ENCODE results near the gene DUSP5. TPM values are rescaled to one million over a fixed set of nuclear protein-coding genes. Genes with fewer than 3 reads are reported as not detected.

Gene DUSP5
- total RNA-seq, 1 donor from 2014 or later: 0.34 TPM

DNA sequence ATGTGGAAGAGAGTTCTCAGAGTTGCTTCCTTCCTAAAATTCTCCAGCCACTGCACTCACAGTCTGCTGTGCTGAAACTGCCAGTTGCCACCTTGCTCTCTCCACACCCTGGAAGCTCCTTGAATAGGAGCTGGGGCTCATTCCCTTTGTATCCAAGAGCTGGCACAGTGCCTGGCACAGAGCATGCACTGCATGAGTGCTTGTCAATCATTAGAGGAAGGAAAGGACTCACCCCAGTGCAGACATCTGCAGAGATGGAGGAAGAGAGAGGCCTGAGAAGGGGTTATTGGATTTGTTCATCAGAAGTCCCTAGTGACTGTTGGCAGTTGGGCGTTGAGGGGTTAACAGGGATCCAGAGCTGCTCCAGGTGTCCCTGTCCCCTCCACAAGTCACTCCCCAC lies 41.7 kb upstream of the DUSP5 start:
- Histone ChIP-seq H3K27ac (no peak overlapping the region), H3K4me3 (no peak overlapping the region), H3K27me3 (no peaks in the 10 kb centered on the region), H4K20me1 (ENCODE audit: low read depth) (no peaks in the 10 kb centered on the region), H3F3A (ENCODE audit: low read depth) (no peaks in the 10 kb centered on the region), H3K9ac (no peak overlapping the region), H3K36me3 (no peaks in the 10 kb centered on the region), H3K4me1 (no peaks in the 10 kb centered on the region), H3K4me2 (no peak overlapping the region), H3K9me3 (ENCODE audit: low read depth) (no peaks in the 10 kb centered on the region), H3K79me2 (ENCODE audit: low read depth) (no peaks in the 10 kb centered on the region), H2AFZ (replicated peaks) (no peak overlapping the region)
- H3K9me3 Mint-ChIP-seq: no peaks in the 10 kb centered on the region
- H3K36me3 Mint-ChIP-seq: no peaks in the 10 kb centered on the region
- no peak overlapping the region for H3K4me3 Mint-ChIP-seq
- TF ChIP-seq EZH2phosphoT487 (IDR thresholded peaks at IDR 0.05) (no peak), EZH2 (IDR thresholded peaks at IDR 0.05) (no peak)
- TF ChIP-seq, protein P1, sequence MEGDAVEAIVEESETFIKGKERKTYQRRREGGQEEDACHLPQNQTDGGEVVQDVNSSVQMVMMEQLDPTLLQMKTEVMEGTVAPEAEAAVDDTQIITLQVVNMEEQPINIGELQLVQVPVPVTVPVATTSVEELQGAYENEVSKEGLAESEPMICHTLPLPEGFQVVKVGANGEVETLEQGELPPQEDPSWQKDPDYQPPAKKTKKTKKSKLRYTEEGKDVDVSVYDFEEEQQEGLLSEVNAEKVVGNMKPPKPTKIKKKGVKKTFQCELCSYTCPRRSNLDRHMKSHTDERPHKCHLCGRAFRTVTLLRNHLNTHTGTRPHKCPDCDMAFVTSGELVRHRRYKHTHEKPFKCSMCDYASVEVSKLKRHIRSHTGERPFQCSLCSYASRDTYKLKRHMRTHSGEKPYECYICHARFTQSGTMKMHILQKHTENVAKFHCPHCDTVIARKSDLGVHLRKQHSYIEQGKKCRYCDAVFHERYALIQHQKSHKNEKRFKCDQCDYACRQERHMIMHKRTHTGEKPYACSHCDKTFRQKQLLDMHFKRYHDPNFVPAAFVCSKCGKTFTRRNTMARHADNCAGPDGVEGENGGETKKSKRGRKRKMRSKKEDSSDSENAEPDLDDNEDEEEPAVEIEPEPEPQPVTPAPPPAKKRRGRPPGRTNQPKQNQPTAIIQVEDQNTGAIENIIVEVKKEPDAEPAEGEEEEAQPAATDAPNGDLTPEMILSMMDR (IDR thresholded peaks at IDR 0.05): no peak
- no peak for DNase-seq (ENCODE audit: low spot score)
- H3K4me1 Mint-ChIP-seq: peaks cover 14% of the 10 kb centered on the region
- H3K27me3 Mint-ChIP-seq (ENCODE audit: insufficient read depth, low read depth): peaks cover 3% of the 10 kb centered on the region
- no peak overlapping the region for H3K27ac Mint-ChIP-seq

DNA sequence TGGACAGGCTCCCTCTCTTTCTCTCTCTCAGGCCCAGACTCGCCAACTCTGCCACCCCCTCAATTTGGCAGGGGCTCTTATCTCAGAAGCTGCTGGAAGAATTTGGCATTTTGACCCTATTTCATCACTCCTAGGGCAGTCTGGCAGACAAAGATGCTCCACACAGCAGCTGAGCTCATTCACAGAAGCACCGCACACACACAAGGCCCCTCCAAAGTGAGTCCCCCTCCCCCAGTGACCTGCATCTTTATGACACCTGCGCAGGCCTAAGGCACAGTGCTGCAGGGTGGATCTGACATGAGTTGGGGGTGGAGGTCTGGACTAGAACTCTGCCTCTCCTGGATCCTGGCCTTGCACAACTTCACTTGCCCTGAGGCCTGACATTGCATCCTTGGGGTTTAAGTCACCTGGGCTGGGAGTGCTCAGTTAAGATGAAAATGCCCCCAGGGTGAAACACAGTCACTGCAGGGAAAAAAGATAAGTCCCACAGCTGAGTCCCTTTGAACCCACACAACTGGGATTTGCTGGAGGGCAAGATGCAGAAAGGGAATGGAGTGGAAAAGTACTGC lies 41.1 kb upstream of the DUSP5 start:
- Histone ChIP-seq H3K79me2 (ENCODE audit: low read depth) (no peaks in the 10 kb centered on the region), H3F3A (ENCODE audit: low read depth) (no peaks in the 10 kb centered on the region), H4K20me1 (ENCODE audit: low read depth) (no peaks in the 10 kb centered on the region), H3K27me3 (no peaks in the 10 kb centered on the region), H3K4me1 (no peaks in the 10 kb centered on the region), H2AFZ (replicated peaks) (no peak overlapping the region), H3K4me3 (no peak overlapping the region), H3K36me3 (no peaks in the 10 kb centered on the region), H3K4me2 (no peak overlapping the region), H3K9me3 (ENCODE audit: low read depth) (no peaks in the 10 kb centered on the region), H3K27ac (no peak overlapping the region), H3K9ac (no peak overlapping the region)
- Mint-ChIP-seq H3K9me3 (no peaks in the 10 kb centered on the region), H3K27me3 (ENCODE audit: insufficient read depth, low read depth) (peaks cover 3% of the 10 kb centered on the region), H3K4me1 (peaks cover 16% of the 10 kb centered on the region), H3K36me3 (no peaks in the 10 kb centered on the region), H3K4me3 (no peak overlapping the region), H3K27ac (no peak overlapping the region)
- DNase-seq (ENCODE audit: low spot score): no peak
- TF ChIP-seq EZH2 (IDR thresholded peaks at IDR 0.05) (no peak), EZH2phosphoT487 (IDR thresholded peaks at IDR 0.05) (no peak)

DNA sequence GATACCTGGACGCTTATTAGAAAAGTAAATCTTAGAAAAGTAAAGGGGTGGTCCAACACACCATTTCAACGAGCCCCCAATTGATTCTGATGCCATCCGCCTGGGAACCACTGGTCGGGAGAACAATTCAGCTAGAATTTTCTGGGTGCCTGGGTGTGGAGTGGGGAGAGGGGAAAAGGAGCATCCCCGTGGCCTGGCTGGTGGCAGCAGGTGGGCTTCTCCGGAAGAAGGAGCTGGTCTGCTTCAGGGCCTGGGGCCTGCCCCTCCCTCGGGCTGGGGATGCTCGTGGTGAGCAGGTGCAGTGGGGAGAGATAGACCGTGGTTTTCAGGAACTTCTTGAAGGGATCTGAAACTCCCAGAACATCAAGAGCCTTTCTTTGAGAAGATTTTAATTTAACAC lies 39.9 kb upstream of the DUSP5 start:
- no peaks in the 10 kb centered on the region for H3K27me3 ChIP-seq
- H2AFZ ChIP-seq (replicated peaks): no peak overlapping the region
- H3K4me1 ChIP-seq: no peaks in the 10 kb centered on the region
- H3F3A ChIP-seq (ENCODE audit: low read depth): no peaks in the 10 kb centered on the region
- H3K4me3 Mint-ChIP-seq: no peak overlapping the region
- no peak for TF ChIP-seq EZH2phosphoT487 (IDR thresholded peaks at IDR 0.05)
- TF ChIP-seq EZH2 (IDR thresholded peaks at IDR 0.05): no peak
- TF ChIP-seq, protein P1 (IDR thresholded peaks at IDR 0.05): no peak
- no peak for DNase-seq (ENCODE audit: low spot score)
- no peaks in the 10 kb centered on the region for H3K79me2 ChIP-seq (ENCODE audit: low read depth)
- no peaks in the 10 kb centered on the region for H3K36me3 Mint-ChIP-seq
- H3K27ac ChIP-seq: no peak overlapping the region
- no peaks in the 10 kb centered on the region for H3K36me3 ChIP-seq
- no peaks in the 10 kb centered on the region for H3K9me3 Mint-ChIP-seq
- no peaks in the 10 kb centered on the region for H3K9me3 ChIP-seq (ENCODE audit: low read depth)
- peaks cover 28% of the 10 kb centered on the region for H3K4me1 Mint-ChIP-seq
- no peak overlapping the region for H3K4me3 ChIP-seq
- H3K27ac Mint-ChIP-seq: no peak overlapping the region
- H3K27me3 Mint-ChIP-seq (ENCODE audit: insufficient read depth, low read depth): peaks cover 12% of the 10 kb centered on the region
- no peak overlapping the region for H3K9ac ChIP-seq
- no peak overlapping the region for H3K4me2 ChIP-seq
- no peaks in the 10 kb centered on the region for H4K20me1 ChIP-seq (ENCODE audit: low read depth)

DNA sequence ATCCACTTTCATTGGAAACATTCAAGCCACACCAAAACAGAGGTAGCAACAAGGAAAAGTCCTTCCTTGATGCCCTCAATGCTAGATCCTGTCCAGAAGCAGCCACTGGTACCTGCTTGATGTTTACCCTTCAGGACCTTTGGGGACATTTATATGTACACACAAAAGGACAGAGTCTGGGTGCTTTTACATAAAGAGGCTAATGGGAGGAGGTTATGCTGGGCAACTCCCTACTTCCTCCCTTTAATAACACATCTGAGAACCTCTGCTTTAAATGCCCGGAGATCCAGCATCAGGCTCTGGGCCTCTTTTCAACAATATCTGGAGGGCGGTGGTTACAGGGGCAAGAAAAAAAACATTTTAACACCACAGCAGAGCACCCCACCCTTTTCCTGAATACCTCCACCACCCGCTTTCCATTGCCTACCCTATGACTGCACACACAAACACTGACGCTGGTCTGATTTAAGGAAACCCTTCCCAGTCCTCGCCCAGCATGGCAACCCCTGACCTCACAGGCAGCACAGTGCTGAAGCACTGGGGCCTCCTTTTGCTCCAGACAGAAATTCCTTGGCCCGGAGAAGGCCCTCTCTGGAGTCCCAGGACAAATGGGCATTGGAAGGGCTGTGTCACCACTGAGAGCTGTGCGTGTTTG lies 39.3 kb upstream of the DUSP5 start:
- Histone ChIP-seq H3K9ac (no peak overlapping the region), H3K4me1 (no peaks in the 10 kb centered on the region), H3F3A (ENCODE audit: low read depth) (no peaks in the 10 kb centered on the region), H3K4me3 (no peak overlapping the region), H3K36me3 (no peaks in the 10 kb centered on the region), H3K4me2 (no peak overlapping the region), H3K27me3 (no peaks in the 10 kb centered on the region), H3K27ac (no peak overlapping the region), H4K20me1 (ENCODE audit: low read depth) (no peaks in the 10 kb centered on the region), H3K79me2 (ENCODE audit: low read depth) (no peaks in the 10 kb centered on the region), H3K9me3 (ENCODE audit: low read depth) (no peaks in the 10 kb centered on the region), H2AFZ (replicated peaks) (no peak overlapping the region)
- no peak for TF ChIP-seq EZH2 (IDR thresholded peaks at IDR 0.05)
- no peak for TF ChIP-seq EZH2phosphoT487 (IDR thresholded peaks at IDR 0.05)
- TF ChIP-seq, protein P1 (IDR thresholded peaks at IDR 0.05): no peak
- Mint-ChIP-seq H3K36me3 (no peaks in the 10 kb centered on the region), H3K4me1 (peaks cover 29% of the 10 kb centered on the region), H3K27me3 (ENCODE audit: insufficient read depth, low read depth) (peaks cover 15% of the 10 kb centered on the region), H3K4me3 (no peak overlapping the region), H3K9me3 (no peaks in the 10 kb centered on the region), H3K27ac (no peak overlapping the region)
- DNase-seq (ENCODE audit: low spot score): no peak

Measured in neural progenitor cell (in vitro differentiated cells).